ENCODE data around the gene BARHL1.

Gene BARHL1

GRCh38 chr9:132588501-132589147 is 6.2 kb downstream of the BARHL1 start:
- no peak for DNase-seq

GRCh38 chr9:132589148-132590036 is 7.0 kb downstream of the BARHL1 start:
- no peak for DNase-seq

- no peak for DNase-seq
Observed at GRCh38 chr9:132590037-132590317, 7.6 kb downstream of the BARHL1 start.

DNA sequence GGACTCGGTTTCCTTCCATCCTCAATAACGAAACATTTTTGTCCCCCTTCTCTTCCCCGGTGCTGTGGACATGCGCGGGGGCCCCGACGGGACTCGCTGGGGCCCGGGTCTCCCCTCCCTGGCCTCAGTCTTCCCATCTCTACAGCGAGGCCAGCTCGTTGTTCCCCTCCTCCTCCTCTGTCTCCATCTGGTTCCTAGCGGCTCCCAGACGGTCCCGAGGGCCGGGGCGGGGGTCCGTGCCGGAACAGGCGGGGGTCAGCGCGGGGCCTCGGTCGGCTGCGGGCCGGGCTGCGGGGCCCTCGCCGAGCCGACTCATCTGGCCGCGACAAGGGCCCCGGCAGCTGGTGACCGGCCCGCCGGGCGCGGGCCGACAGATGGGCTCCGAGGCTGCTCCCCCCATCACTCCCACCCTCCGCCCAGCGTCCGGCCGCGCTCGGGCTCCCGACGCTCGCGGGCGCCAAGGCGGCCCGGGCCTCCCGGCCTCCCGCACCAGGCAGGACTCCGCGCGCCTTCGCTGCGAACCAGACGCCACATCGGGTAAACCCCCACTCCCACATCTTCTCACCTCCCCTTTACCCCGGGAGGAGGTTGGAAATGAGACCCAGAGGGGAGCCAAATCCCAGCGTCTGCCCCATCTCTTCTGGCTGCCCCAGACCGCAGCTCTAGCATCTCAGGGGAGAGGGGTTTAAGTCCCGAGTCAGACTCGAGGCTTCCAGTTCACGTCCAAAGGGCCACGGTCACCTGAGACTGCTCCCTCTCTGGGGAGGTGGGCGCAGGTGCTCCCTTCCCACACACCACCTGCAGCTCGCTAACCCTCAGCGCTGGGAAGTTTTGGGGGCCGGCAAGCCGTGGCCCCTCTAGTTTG is 8.1 kb downstream of the BARHL1 start:
- no peak for DNase-seq

GRCh38 chr9:132591244-132591643 is 8.8 kb downstream of the BARHL1 start:
- no peak for DNase-seq

DNA sequence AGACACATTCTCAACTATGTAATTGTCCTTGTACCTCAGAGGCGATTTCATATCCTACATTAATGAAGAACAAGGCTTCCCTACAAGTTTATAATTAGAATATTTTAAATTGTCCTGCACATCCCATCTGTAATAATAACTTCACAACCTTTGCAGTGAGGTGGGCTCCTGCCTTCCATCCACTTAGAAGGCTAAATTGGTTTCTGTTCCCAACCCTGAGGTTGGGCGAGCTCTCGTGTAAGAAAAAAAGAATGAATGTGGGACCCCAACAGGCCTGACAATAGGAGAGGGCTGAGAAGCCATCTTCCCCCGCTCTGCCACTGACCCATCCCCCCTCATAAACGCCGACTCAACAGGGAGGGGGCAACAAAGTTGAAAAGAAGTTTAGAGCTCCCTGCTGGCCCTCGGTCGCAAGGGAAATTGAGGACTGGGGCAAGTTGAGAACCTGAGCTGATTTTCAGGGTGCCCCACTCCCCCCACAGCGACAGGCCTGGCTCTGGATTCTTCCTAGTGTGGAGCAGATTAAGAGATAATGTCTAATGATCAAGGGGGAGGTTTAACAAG is 9.4 kb downstream of the BARHL1 start:
- no peak for DNase-seq

DNA sequence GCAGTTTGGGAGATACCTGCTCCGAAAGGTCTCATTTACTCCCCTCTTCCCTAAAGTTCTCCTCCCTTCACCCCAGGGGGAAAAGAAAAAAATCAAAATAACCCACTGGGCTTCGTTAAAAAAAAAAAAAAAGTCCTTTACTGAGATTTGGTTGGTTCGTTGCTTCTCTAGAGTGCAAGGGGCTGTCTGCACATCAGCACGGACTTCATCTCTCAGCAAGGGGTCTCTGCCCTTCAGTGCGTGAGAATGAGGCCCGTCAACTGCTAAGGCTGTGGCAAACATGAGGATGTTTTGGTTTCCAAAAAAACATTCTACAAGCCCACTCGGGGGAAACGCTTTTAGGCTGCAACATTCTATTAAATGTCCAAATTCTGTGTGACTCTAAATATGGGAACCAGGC is 10.0 kb downstream of the BARHL1 start:
- no peak for DNase-seq

DNA sequence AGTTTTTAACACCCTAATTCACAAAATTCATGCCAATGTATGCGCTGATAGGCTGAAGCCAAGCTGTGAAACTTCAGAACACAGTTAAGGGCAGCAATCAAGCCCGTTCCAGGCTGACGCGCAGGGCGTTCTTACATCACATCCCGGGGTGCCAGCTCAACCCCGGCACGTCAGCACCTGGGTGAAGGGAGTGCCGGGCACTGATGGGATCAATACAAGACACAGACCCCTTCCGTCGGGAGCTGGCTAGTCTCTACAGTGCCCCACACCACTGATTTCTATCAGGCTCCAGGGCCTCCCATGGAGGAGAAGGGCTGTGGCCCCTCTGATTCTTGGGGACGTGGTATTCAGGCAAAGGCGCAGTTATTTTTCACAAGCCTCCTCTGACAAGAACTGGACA is 12.0 kb downstream of the BARHL1 start:
- DNase-seq, result no peak

- no peak for DNase-seq
Observed at GRCh38 chr9:132595319-132595718, 12.9 kb downstream of the BARHL1 start.

DNA sequence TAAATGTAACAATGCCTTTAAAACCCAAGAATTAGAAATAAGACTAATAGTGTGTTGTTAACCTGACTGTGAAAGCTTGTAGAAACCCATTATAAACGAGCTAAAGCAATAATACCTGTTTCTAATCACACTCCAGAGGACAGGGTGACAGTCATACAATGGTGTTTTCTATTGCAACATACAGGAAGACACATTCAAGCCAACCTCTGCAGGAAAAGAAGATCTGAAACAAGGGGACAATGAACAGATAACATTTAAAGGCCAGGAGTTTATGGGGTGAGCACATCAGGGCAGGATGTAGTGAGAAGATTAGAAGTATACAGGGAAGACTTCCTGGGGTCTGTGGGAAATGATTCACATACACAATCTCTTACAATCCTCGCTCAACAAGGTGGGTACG is 13.8 kb downstream of the BARHL1 start:
- DNase-seq, result no peak

GRCh38 chr9:132597073-132597775 is 14.8 kb downstream of the BARHL1 start:
- DNase-seq, result no peak

- no peak for DNase-seq
Observed at GRCh38 chr9:132600326-132600984, 18.0 kb downstream of the BARHL1 start.

- no peak for DNase-seq
Observed at GRCh38 chr9:132602207-132602606, 19.8 kb downstream of the BARHL1 start.

- DNase-seq, result no peak
Observed at GRCh38 chr9:132605387-132605786, 23.0 kb downstream of the BARHL1 start.

- DNase-seq, result no peak
Observed at GRCh38 chr9:132606066-132606465, 23.7 kb downstream of the BARHL1 start.

DNA sequence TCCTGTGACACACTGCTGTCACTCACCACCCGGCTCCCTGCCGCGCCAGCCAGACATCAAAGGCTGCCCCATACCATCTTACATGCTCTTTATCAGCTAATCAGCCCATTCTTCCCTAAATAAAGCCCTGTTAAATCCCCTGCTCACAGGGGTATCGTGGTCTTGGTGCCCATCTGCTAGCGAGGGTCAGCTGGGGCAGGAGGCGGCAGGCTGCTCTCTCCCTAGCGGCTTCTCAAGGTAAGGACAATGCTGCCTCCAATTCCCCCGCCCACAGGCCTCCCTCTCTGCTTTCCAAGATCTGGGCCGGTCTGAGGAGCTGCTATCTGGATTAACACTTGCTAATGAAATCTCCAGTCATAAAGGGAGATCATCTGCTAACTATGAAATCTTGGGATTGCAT is 26.8 kb downstream of the BARHL1 start:
- no peak for DNase-seq

GRCh38 chr9:132609829-132610228 is 27.4 kb downstream of the BARHL1 start:
- no peak for DNase-seq

DNA sequence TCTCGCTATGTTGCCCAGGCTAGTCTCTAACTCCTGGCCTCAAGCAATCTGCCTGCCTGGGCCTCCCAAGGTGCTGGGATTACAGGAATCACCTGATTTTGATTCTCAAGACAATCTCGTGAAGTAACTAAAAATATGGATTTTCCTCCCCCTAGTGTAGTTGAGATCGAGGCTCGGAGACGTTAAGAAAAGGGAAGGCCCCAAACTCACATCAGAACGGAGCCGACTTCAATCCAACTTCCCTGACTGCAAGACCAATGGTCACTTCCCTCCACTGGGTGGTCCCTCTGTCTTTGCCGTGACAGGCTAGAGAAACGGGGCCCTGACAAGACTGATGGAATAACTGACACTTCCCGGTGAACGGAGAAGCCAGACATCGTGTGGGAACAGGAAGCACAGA is 28.3 kb downstream of the BARHL1 start:
- no peak for DNase-seq

DNA sequence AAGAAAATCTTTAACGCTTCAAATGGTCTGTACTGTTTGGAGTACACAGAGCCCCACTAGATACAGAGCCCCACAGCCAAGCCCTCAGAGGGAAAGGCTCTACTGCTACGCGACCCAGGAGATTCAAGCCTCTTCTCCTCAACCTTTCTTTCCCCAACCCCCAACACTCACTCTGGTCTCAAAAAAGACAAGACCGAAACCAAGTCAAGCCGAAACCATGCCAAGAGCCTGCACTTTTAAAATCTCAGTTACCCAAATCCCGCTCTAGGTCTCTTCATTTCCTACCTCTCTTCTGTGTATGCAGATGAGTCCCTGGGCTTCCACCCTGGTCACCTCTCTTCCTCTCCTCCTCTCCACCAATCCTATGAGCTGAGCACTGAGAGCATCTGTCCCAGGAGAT is 31.9 kb downstream of the BARHL1 start:
- DNase-seq, result no peak

DNA sequence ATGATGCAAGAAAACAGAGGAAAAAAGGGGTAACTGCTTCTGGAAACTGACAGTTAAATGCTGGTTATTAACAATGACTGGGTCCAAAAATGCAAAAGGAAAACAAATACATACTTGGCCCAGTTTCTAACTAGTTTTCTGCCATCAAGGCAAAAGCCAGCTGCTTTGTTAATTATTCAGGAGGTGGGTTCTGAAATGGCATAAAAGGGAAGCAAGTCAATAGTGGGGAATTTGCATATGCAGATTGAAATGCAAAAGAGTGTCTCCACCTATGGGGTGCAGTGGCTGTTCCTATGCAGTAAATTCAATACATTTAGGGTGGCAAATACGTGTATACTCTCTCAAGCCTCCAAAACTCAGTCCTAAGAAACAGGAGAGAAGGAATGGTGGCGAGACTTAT is 33.4 kb downstream of the BARHL1 start:
- no peak for DNase-seq

DNA sequence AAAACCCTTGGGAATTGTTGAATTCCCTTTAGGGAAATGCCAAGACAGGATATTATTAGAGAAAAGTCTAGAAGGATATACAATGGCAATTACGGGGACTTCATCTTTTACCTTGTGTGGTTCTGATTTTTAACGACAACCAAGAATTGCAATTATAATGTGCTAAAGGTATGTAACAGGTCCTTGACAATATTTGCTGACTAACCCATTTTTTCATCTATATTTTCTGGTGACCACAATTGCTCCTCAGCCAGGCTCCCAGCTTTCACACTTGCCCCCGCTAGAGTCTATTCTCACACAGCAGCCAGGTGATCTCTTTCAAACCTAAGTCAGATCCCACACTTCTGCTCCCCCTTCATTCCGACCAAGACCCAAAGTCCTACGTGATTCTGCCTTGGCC is 34.3 kb downstream of the BARHL1 start:
- no peak for DNase-seq

- no peak for DNase-seq
Observed at GRCh38 chr9:132622159-132622558, 39.8 kb downstream of the BARHL1 start.

Data from NCI-H1048 (cell line).